ENCODE data around the gene EEF1AKMT4.
A peak's percentile ranks its signal among the peaks of the same experiment; 100 is the strongest.

The EEF1AKMT4 gene

DNA sequence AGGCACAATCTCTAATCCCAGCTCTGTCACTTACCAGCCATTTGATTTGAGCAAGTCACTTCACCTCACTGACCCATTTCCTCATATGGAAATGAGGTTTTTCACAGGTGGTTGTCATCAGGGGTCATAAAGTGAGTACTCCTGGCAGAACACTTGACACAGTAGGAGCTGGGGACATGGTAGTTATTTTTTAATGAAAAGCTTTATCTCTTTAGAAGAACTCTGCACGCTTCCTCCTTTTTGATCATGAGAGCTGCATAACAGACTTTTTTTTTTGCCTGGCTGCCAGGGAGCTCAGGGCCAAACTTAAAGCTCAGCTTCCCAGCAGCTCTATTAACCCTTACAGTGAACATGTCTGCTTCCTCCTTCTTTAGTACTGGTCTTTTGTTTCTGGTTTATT, 11.7 kb upstream of the EEF1AKMT4 start:
- ChIA-PET CTCF (interaction anchor here (0.8 to 7.8 kb wide), 4 partner anchors 10 to 340 kb away, joined by 3 to 98 read pairs (median 3); partner anchors contain the start of genes EEF1AKMT4 and VWA5B2), POLR2A (no interaction called here)
- no peak for DNase-seq (ENCODE audit: extremely low spot score)
- TF ChIP-seq, protein P1, sequence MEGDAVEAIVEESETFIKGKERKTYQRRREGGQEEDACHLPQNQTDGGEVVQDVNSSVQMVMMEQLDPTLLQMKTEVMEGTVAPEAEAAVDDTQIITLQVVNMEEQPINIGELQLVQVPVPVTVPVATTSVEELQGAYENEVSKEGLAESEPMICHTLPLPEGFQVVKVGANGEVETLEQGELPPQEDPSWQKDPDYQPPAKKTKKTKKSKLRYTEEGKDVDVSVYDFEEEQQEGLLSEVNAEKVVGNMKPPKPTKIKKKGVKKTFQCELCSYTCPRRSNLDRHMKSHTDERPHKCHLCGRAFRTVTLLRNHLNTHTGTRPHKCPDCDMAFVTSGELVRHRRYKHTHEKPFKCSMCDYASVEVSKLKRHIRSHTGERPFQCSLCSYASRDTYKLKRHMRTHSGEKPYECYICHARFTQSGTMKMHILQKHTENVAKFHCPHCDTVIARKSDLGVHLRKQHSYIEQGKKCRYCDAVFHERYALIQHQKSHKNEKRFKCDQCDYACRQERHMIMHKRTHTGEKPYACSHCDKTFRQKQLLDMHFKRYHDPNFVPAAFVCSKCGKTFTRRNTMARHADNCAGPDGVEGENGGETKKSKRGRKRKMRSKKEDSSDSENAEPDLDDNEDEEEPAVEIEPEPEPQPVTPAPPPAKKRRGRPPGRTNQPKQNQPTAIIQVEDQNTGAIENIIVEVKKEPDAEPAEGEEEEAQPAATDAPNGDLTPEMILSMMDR (IDR thresholded peaks at IDR 0.05; ENCODE audit: control extremely low read depth, extremely low read depth, low read depth, missing control alignments), result no peak

GRCh38 chr3:184238246-184238818, 11.1 kb upstream of the EEF1AKMT4 start:
- POLR2A ChIA-PET, result no interaction called here
- CTCF ChIA-PET, result interaction anchor here (0.8 to 7.8 kb wide), 4 partner anchors 10 to 341 kb away, joined by 3 to 98 read pairs (median 3); partner anchors contain the start of gene VWA5B2
- TF ChIP-seq, protein P1 (IDR thresholded peaks at IDR 0.05; ENCODE audit: control extremely low read depth, extremely low read depth, low read depth, missing control alignments), result no peak
- DNase-seq (ENCODE audit: extremely low spot score), result no peak

- CTCF ChIA-PET, result interaction anchor here (1.5 to 7.8 kb wide), 5 partner anchors 11 to 343 kb away, joined by 3 to 98 read pairs (median 7); partner anchors contain the start of genes EEF1AKMT4 and VWA5B2
- TF ChIP-seq, protein P1 (IDR thresholded peaks at IDR 0.05; ENCODE audit: control extremely low read depth, extremely low read depth, low read depth, missing control alignments), result no peak
- DNase-seq (ENCODE audit: extremely low spot score), result no peak
- POLR2A ChIA-PET, result no interaction called here
These were observed 10.3 kb upstream of the EEF1AKMT4 start for GRCh38 chr3:184239221-184239620.

DNA sequence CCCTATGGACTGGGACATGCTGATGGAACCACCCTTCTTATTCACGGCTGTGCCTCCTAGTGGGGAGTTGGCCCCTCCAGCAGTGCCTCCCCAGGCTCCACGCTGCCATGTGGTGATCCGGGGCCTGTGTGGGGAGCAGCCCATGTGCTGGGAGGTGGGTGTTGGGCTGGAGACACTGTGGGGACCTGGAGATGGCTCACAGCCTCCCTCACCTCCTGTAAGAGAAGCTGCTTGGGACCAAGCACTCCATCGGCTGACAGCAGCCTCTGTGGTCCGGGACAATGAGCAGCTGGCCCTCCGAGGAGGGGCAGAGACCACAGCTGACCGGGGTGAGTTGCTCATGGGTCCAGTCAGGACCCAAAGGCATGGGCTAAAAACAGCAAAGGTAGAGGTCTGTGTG, 9.8 kb upstream of the EEF1AKMT4 start:
- no peak for DNase-seq (ENCODE audit: extremely low spot score)
- TF ChIP-seq, protein P1 (IDR thresholded peaks at IDR 0.05; ENCODE audit: control extremely low read depth, extremely low read depth, low read depth, missing control alignments), result no peak
- CTCF ChIA-PET, result interaction anchor here (1.0 to 7.8 kb wide), 7 partner anchors 11 to 344 kb away, joined by 3 to 98 read pairs (median 5); partner anchors contain the start of genes EEF1AKMT4 and VWA5B2
- POLR2A ChIA-PET, result no interaction called here

DNA sequence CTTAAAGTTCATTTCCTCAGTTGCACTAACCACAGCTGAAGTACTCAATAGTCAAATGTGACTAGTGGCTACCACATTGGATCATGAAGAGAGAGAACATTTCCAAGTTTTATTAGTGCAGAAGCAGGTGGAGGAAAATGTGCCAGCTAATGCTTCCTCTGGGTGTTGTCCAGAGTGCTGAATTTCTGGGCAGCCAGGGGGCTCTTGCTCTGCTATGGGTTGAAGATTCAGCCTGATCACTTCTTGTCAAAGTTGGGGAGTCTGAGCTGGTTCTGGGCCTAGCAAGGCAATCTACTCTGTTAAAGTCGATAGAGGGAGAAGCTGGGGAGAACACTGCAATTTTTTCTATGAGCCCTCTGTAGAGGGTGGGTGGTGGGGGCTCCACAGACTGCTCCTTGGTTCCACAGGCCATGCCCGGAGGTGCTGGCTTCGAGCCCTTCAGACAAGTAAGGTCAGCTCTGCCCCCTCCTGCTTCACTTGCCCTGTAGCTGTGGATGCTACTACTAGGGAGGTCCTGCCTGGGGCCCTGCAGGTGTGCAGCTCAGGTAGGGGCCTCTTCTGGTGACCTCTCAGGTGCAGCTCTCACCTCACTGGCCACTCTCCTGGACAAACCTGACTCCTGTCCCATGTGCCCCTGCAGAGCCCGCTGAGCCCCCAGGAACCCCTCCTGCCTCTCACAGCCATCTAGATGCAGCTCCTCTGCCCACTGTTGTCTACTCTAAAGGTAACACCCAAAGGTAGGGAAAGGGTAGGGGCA, 8.9 kb upstream of the EEF1AKMT4 start:
- TF ChIP-seq, protein P1 (IDR thresholded peaks at IDR 0.05; ENCODE audit: control extremely low read depth, extremely low read depth, low read depth, missing control alignments), result no peak
- DNase-seq (ENCODE audit: extremely low spot score), result peak; percentile 26
- POLR2A ChIA-PET, result no interaction called here
- CTCF ChIA-PET, result interaction anchor here (0.8 to 7.8 kb wide), 11 partner anchors 10 to 345 kb away, joined by 3 to 98 read pairs (median 4); partner anchors contain the start of genes ABCC5, EEF1AKMT4 and VWA5B2

GRCh38 chr3:184241141-184241446, 8.4 kb upstream of the EEF1AKMT4 start:
- DNase-seq (ENCODE audit: extremely low spot score), result no peak
- POLR2A ChIA-PET, result no interaction called here
- TF ChIP-seq, protein P1 (IDR thresholded peaks at IDR 0.05; ENCODE audit: control extremely low read depth, extremely low read depth, low read depth, missing control alignments), result no peak
- CTCF ChIA-PET, result interaction anchor here (0.8 to 7.8 kb wide), 9 partner anchors 9 to 345 kb away, joined by 3 to 98 read pairs (median 4); partner anchors contain the start of genes ABCC5, EEF1AKMT4 and VWA5B2
